SK-N-SH (cell line): ENCODE results near the gene TGM2. TPM values are rescaled to one million over a fixed set of nuclear protein-coding genes. Genes with fewer than 3 reads are reported as not detected.
A peak's percentile ranks its signal among the peaks of the same experiment; 100 is the strongest.

Experiments used
- CTCF ChIA-PET: fragments of 300-600, 350-600 bp; formaldehyde crosslinking; extraction: SDS; loops from one replicate; lab custom pipeline; 2021; lab: Yijun Ruan, JAX
- POLR2A ChIA-PET: fragments of 350-600 bp; sonication (Branson Sonifier 250); formaldehyde crosslinking; extraction: SDS; loops from one replicate; lab custom pipeline; 2020; ENCODE audit warnings: antibody characterized with exemption, inconsistent platforms; lab: Yijun Ruan, JAX
- DNase-seq: peaks from one replicate; pipeline ENCODE4 v3.0.0; 2012
- H2AFZ ChIP-seq: fragments of 200-600 bp; sonication (generic); 2 replicates; pipeline ENCODE4 v1.8.1; 2016; ENCODE audit warnings: antibody characterized with exemption, mild to moderate bottlenecking, low read depth
- H3F3A ChIP-seq: fragments of 200-600 bp; sonication (generic); replicated peaks from 2 replicates; pipeline ENCODE3; 2016; ENCODE audit warnings: antibody characterized with exemption, mild to moderate bottlenecking; ENCODE audit not compliant: insufficient read depth
- H3K27ac ChIP-seq, 2 experiments: fragments of 200-500 bp in 1 of 2; fragments of 200-600 bp in 1 of 2; sonication (Bioruptor generic) in 1 of 2; sonication (generic), shearing (Covaris generic) in 1 of 2; 2 replicates each; pipeline versions ENCODE4 v1.5.1 to v1.6.1; 2014 to 2016; ENCODE audit warnings: low read depth in 2 of 2, inconsistent platforms in 1 of 2, low read length in 1 of 2, mild to moderate bottlenecking in 1 of 2, mixed read lengths in 1 of 2
- H3K27me3 ChIP-seq: fragments of 200-600 bp; sonication (generic), shearing (Covaris generic); 2 replicates; pipeline ENCODE4 v1.6.1; 2016; ENCODE audit warnings: mixed run types; ENCODE audit not compliant: insufficient read depth
- H3K36me3 ChIP-seq, 2 experiments: fragments of 200-500 bp in 1 of 2; fragments of 200-600 bp in 1 of 2; sonication (Bioruptor generic) in 1 of 2; sonication (generic) in 1 of 2; replicated peaks in 1 of 2; 2 replicates each; pipeline versions ENCODE3 to v1.5.1; 2014 to 2016; ENCODE audit warnings: low read length in 1 of 2, mild to moderate bottlenecking in 1 of 2; ENCODE audit not compliant: insufficient read depth in 2 of 2, control insufficient read depth in 1 of 2
- H3K4me1 ChIP-seq, 2 experiments: fragments of 200-500 bp in 1 of 2; fragments of 200-600 bp in 1 of 2; sonication (Bioruptor generic) in 1 of 2; sonication (generic), shearing (Covaris generic) in 1 of 2; 2 replicates each; pipeline versions ENCODE4 v1.5.1 to v1.6.1; 2014 to 2016; ENCODE audit warnings: low read depth in 1 of 2, low read length in 1 of 2, mixed run types in 1 of 2; ENCODE audit not compliant: insufficient read depth in 2 of 2, control insufficient read depth in 1 of 2
- H3K4me2 ChIP-seq: fragments of 200-600 bp; sonication (generic), shearing (Covaris generic); 2 replicates; pipeline ENCODE4 v1.6.1; 2017; ENCODE audit warnings: mixed run types
- H3K4me3 ChIP-seq, 2 experiments: fragments of 200-500 bp in 1 of 2; fragments of 200-600 bp in 1 of 2; sonication (Bioruptor generic) in 1 of 2; sonication (generic), shearing (Covaris generic) in 1 of 2; 2 replicates each; pipeline versions ENCODE4 v1.5.1 to v1.8.1; 2014 to 2016; ENCODE audit warnings: low read depth in 2 of 2, inconsistent platforms in 1 of 2, low read length in 1 of 2, mild to moderate bottlenecking in 1 of 2, mixed read lengths in 1 of 2, moderate library complexity in 1 of 2
- H3K79me2 ChIP-seq: fragments of 200-600 bp; sonication (generic); 2 replicates; pipeline ENCODE4 v1.8.1; 2017; ENCODE audit warnings: mild to moderate bottlenecking; ENCODE audit not compliant: insufficient read depth
- H3K9ac ChIP-seq: fragments of 200-600 bp; sonication (generic); 2 replicates; pipeline ENCODE4 v1.6.1; 2017; ENCODE audit warnings: mixed run types
- H3K9me2 ChIP-seq: fragments of 200-600 bp; sonication (generic); 2 replicates; pipeline ENCODE4 v1.6.1; 2017; ENCODE audit warnings: mixed run types
- H3K9me3 ChIP-seq: fragments of 200-600 bp; sonication (generic); 2 replicates; pipeline ENCODE4 v1.6.1; 2017; ENCODE audit warnings: mixed run types, mild to moderate bottlenecking, moderate library complexity
- H4K20me1 ChIP-seq: fragments of 200-600 bp; sonication (generic); 2 replicates; pipeline ENCODE4 v1.6.1; 2017; ENCODE audit warnings: mild to moderate bottlenecking, mixed run types; ENCODE audit not compliant: insufficient read depth
- CHD2 ChIP-seq: fragments of 150-350 bp; IDR thresholded peaks from 2 replicates; pipeline ENCODE4 v1.6.1; 2018; ENCODE audit warnings: low read length; ENCODE audit not compliant: partially characterized antibody
- FOXJ3 ChIP-seq: sonication (generic); formaldehyde crosslinking; IDR thresholded peaks from 2 replicates; pipeline ENCODE4 v1.5.1; 2020; ENCODE audit warnings: mild to moderate bottlenecking, missing genetic modification reagents
- FOXM1 ChIP-seq: IDR thresholded peaks from 2 replicates; pipeline ENCODE4 v1.4.0; 2012; ENCODE audit warnings: low read depth, mild to moderate bottlenecking
- GABPA ChIP-seq: IDR thresholded peaks from 2 replicates; pipeline ENCODE4 v1.4.0; 2012; ENCODE audit warnings: low read depth, mild to moderate bottlenecking
- GATA2 ChIP-seq: sonication (generic); formaldehyde crosslinking; IDR thresholded peaks from 2 replicates; pipeline ENCODE4 v1.5.0; 2020; ENCODE audit warnings: mild to moderate bottlenecking, missing genetic modification reagents
- JUND ChIP-seq: IDR thresholded peaks from 2 replicates; pipeline ENCODE4 v1.4.0; 2012
- MEF2A ChIP-seq: IDR thresholded peaks from 2 replicates; pipeline ENCODE4 v1.4.0; 2012; ENCODE audit warnings: low read depth, borderline replicate concordance
- NRF1 ChIP-seq: IDR thresholded peaks from 2 replicates; pipeline ENCODE4 v1.6.1; 2012; ENCODE audit warnings: low read depth, mild to moderate bottlenecking, low read length
- RAD21 ChIP-seq: IDR thresholded peaks from 2 replicates; pipeline ENCODE4 v1.6.1; 2012; ENCODE audit warnings: mild to moderate bottlenecking, low read length
- RFX5 ChIP-seq: IDR thresholded peaks from 2 replicates; pipeline ENCODE4 v1.6.1; 2012; ENCODE audit warnings: mild to moderate bottlenecking, improper control_type of control experiment, low read length
- SIN3A ChIP-seq: IDR thresholded peaks from 2 replicates; pipeline ENCODE4 v1.6.1; 2012; ENCODE audit warnings: low read depth, mild to moderate bottlenecking, low read length, moderate library complexity, borderline replicate concordance
- SMC3 ChIP-seq: IDR thresholded peaks from 2 replicates; pipeline ENCODE4 v1.6.1; 2012; ENCODE audit warnings: low read depth, low read length, improper control_type of control experiment
- TEAD4 ChIP-seq: IDR thresholded peaks from 2 replicates; pipeline ENCODE4 v1.4.0; 2012; ENCODE audit warnings: mild to moderate bottlenecking, borderline replicate concordance; ENCODE audit not compliant: insufficient read depth
- YY1 ChIP-seq: IDR thresholded peaks from 2 replicates; pipeline ENCODE4 v1.4.0; 2012; ENCODE audit warnings: low read depth, mild to moderate bottlenecking
- WGBS: methylation state at CpG from one replicate; pipeline ENCODE4 v1.1.6; 2017; ENCODE audit warnings: low lambda C conversion rate; 5-methylcytosine and 5-hydroxymethylcytosine counted together
- polyA plus RNA-seq, 3 experiments: library from polyadenylated mRNA; depleted of rRNA; stranded (reverse); fragments of >200 nt; gene quantifications; 2 replicates each; pipeline ENCODE4 v1.2.3, GENCODE V29; 2012
- TF ChIP-seq, protein P1 (sequence below): IDR thresholded peaks from 2 replicates; pipeline ENCODE4 v1.4.0; 2012; ENCODE audit warnings: low read depth
- TF ChIP-seq, protein P2 (sequence below): fragments of 200-600 bp; sonication (generic); IDR thresholded peaks from 2 replicates; pipeline ENCODE4 v1.6.1; 2017; ENCODE audit warnings: antibody characterized with exemption, mild to moderate bottlenecking, moderate library complexity
- TF ChIP-seq, protein P3 (sequence below): IDR thresholded peaks from 2 replicates; pipeline ENCODE4 v1.4.0; 2012; ENCODE audit warnings: low read depth, borderline replicate concordance

The TGM2 gene
- polyA plus RNA-seq, 1 of the 3 experiments (the other 2 are of a cell fraction), result 676 TPM

DNA sequence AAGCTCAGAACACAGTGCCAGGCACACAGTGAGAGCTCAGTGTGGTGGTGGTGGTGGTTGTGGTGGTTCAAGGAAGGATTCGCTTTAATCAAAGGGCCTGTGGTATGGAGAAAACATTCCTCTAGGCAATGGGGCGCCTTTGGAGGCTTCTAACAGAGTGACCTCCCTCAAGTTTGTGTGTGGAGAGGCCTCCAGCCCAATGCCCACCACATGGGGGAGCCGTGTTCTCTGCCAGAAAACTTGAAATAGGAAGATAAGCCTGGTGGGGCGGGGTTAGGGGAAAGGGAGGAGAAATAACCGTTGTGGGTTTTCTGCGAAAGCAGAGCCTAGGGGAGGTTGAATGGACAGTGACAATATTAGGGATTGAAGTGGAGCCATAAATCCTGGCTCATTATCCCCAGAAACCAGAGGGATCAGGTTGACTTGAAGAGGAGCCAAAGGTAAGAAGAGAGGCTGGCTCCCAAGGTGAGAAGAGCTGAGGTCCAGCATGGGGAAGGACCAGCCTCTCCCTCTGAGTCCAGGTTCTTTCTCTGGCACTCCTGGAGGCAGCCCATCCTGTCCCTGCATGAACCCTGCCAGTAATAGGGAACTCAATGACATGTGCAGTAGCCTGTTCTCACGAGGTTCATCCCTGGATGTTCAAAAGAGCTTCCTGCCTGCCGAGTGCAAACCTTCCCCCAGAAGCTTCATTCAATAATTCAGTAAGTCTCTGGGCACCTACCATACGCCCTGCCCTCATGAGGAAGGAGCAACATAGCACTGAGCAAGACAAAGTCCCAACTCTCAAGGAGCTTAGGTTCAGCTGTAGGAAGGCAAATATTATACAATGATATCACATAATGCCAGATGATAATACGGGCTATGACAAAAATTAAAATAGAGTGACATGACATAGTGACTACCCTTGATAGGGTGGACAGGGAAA, 51.4 kb downstream of the TGM2 start:
- Histone ChIP-seq H3K4me2 (no peak overlapping the region), H3K9me2 (no peaks in the 10 kb centered on the region), H3K4me3 (no peak overlapping the region), H3K9ac (no peak overlapping the region), H3K79me2 (no peaks in the 10 kb centered on the region), H3K4me1 (peaks cover 38 to 42% of the 10 kb centered on the region in 2 experiments), H2AFZ (no peak overlapping the region), H3K27me3 (no peaks in the 10 kb centered on the region), H3K27ac (peak overlapping the region; percentile 58 to 65), H3K9me3 (no peaks in the 10 kb centered on the region), H3K36me3 (no peaks in the 10 kb centered on the region), H4K20me1 (no peaks in the 10 kb centered on the region; the same call in 1 of the 2 replicates), H3F3A (peaks cover 65% of the 10 kb centered on the region)
- TF ChIP-seq, protein P1, sequence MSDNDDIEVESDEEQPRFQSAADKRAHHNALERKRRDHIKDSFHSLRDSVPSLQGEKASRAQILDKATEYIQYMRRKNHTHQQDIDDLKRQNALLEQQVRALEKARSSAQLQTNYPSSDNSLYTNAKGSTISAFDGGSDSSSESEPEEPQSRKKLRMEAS, result no peak
- TF ChIP-seq RAD21 (peak; percentile 66), SMC3 (peak; percentile 50), RFX5 (no peak)
- TF ChIP-seq, protein P2, sequence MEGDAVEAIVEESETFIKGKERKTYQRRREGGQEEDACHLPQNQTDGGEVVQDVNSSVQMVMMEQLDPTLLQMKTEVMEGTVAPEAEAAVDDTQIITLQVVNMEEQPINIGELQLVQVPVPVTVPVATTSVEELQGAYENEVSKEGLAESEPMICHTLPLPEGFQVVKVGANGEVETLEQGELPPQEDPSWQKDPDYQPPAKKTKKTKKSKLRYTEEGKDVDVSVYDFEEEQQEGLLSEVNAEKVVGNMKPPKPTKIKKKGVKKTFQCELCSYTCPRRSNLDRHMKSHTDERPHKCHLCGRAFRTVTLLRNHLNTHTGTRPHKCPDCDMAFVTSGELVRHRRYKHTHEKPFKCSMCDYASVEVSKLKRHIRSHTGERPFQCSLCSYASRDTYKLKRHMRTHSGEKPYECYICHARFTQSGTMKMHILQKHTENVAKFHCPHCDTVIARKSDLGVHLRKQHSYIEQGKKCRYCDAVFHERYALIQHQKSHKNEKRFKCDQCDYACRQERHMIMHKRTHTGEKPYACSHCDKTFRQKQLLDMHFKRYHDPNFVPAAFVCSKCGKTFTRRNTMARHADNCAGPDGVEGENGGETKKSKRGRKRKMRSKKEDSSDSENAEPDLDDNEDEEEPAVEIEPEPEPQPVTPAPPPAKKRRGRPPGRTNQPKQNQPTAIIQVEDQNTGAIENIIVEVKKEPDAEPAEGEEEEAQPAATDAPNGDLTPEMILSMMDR, result peak; percentile 57
- 70% methylated on average over 10 of the region's 10 CpGs for WGBS
- ChIA-PET POLR2A (no interaction called here), CTCF (interaction anchor here (1.0 to 7.0 kb wide), 9 partner anchors 30 to 108 kb away, joined by 3 to 44 read pairs (median 8); partner anchors contain the start of gene TGM2)
- no peak for DNase-seq

DNA sequence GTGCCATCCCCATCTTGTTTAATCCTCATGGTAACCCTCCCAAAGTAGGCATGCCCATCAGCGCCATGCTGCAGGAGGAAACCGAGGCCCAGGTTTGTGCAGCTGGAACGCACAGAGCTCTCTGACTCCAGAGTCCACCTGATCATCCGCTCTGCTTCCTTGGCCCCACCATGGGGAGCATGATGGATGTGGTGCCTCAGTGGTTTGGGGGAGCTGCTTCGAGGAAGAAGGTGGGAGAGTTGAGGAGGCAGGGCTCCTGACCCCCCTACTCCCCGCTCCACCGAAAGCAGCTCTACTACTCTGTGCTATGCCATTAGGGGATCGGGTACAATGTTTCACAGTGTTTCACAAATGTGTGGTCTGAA, 52.2 kb downstream of the TGM2 start:
- no peaks in the 10 kb centered on the region for H3K9me3 ChIP-seq
- H3K4me3 ChIP-seq, result no peak overlapping the region
- no peak for TF ChIP-seq YY1
- TF ChIP-seq, protein P2, result no peak
- TF ChIP-seq, protein P3, sequence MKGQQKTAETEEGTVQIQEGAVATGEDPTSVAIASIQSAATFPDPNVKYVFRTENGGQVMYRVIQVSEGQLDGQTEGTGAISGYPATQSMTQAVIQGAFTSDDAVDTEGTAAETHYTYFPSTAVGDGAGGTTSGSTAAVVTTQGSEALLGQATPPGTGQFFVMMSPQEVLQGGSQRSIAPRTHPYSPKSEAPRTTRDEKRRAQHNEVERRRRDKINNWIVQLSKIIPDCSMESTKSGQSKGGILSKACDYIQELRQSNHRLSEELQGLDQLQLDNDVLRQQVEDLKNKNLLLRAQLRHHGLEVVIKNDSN, result no peak
- no peak for TF ChIP-seq CHD2
- TF ChIP-seq FOXJ3 (CRISPR knock-in tag), result no peak
- no peak for TF ChIP-seq TEAD4
- no peak for TF ChIP-seq GATA2 (CRISPR knock-in tag)
- TF ChIP-seq MEF2A, result no peak
- no peak for TF ChIP-seq GABPA
- TF ChIP-seq RFX5, result no peak
- no peak for TF ChIP-seq RAD21
- no peak for TF ChIP-seq JUND
- TF ChIP-seq, protein P1, result no peak
- TF ChIP-seq SIN3A, result no peak
- TF ChIP-seq FOXM1, result no peak
- no peak for TF ChIP-seq NRF1
- H3K36me3 ChIP-seq, result no peaks in the 10 kb centered on the region
- H3K79me2 ChIP-seq, result no peaks in the 10 kb centered on the region
- no peak overlapping the region; a peak in 1 of 4 replicates for H3K27ac ChIP-seq
- CTCF ChIA-PET, result interaction anchor here (0.6 to 7.0 kb wide), 6 partner anchors 33 to 109 kb away, joined by 3 to 44 read pairs (median 8); partner anchors contain the start of gene TGM2
- peaks cover 64% of the 10 kb centered on the region for H3F3A ChIP-seq
- H2AFZ ChIP-seq, result no peak overlapping the region
- H3K9ac ChIP-seq, result no peak overlapping the region
- 97% methylated on average over 6 of the region's 8 CpGs for WGBS
- no peaks in the 10 kb centered on the region; the same call in 1 of the 2 replicates for H4K20me1 ChIP-seq
- peaks cover 41 to 49% of the 10 kb centered on the region in 2 experiments for H3K4me1 ChIP-seq
- no peak overlapping the region for H3K4me2 ChIP-seq
- H3K27me3 ChIP-seq, result no peaks in the 10 kb centered on the region
- H3K9me2 ChIP-seq, result no peaks in the 10 kb centered on the region
- POLR2A ChIA-PET, result no interaction called here
- DNase-seq, result no peak
